A549 (cell line): Measurements from ENCODE around the gene SERPINF2.

ENCODE experiments used
- CEBPB ChIP-seq, 2 experiments: fragments of >200 bp in 1 of 2; sonication (Bioruptor Twin) in 1 of 2; formaldehyde crosslinking in 1 of 2; IDR thresholded peaks; 2 replicates each; pipeline ENCODE4 v1.6.1; 2012 to 2016
- EHF ChIP-seq: fragments of 250-450 bp; sonication (Bioruptor Pico); IDR thresholded peaks from 2 replicates; pipeline ENCODE4 v1.5.0; 2020; ENCODE audit warnings: mild to moderate bottlenecking
- EP300 ChIP-seq, 2 experiments: fragments of >200 bp; sonication (Bioruptor Twin); formaldehyde crosslinking; IDR thresholded peaks; 2 replicates in 1 of 2; 3 replicates in 1 of 2; pipeline ENCODE4 v1.6.1; 2016 to 2017
- ESRRA ChIP-seq: fragments of 150-350 bp; IDR thresholded peaks from 2 replicates; pipeline ENCODE4 v1.6.1; 2014; ENCODE audit warnings: mild to moderate bottlenecking, low read length, borderline replicate concordance
- JUN ChIP-seq, 2 experiments: fragments of >200 bp; sonication (Bioruptor Twin); formaldehyde crosslinking; IDR thresholded peaks; 2 replicates in 1 of 2; 3 replicates in 1 of 2; pipeline ENCODE4 v1.6.1; 2016 to 2017
- NFE2L2 ChIP-seq: fragments of 150-350 bp; conservative IDR thresholded peaks from 2 replicates; pipeline ENCODE4 v1.6.1; 2014; ENCODE audit warnings: low read length
- PBX3 ChIP-seq: IDR thresholded peaks from 2 replicates; pipeline ENCODE4 v1.6.1; 2012
- POLR2A ChIP-seq: IDR thresholded peaks from 2 replicates; pipeline ENCODE4 v1.6.1; 2012; ENCODE audit warnings: mild to moderate bottlenecking, low read length
- RARB ChIP-seq: fragments of 250-450 bp; sonication (Bioruptor Pico); IDR thresholded peaks from 2 replicates; pipeline ENCODE4 v1.8.0; 2021; ENCODE audit warnings: mild to moderate bottlenecking, moderate library complexity
- TF ChIP-seq, protein P1 (sequence below): fragments of 200-600 bp; sonication (generic); IDR thresholded peaks from 2 replicates; pipeline ENCODE4 v1.6.1; 2016; ENCODE audit warnings: antibody characterized with exemption, mild to moderate bottlenecking, moderate library complexity
- TF ChIP-seq, protein P2 (sequence below): fragments of >200 bp; sonication (Bioruptor Twin); formaldehyde crosslinking; IDR thresholded peaks from 3 replicates; pipeline ENCODE4 v1.5.1; 2016
- TF ChIP-seq, protein P3 (sequence below): fragments of 450-650 bp; IDR thresholded peaks from 2 replicates; pipeline ENCODE4 v1.6.1; 2014; ENCODE audit warnings: antibody characterized with exemption
- TF ChIP-seq, protein P4 (sequence below): IDR thresholded peaks from 2 replicates; pipeline ENCODE4 v1.6.1; 2012; ENCODE audit warnings: low read depth, borderline replicate concordance

GRCh38 chr17:1792495-1793446 lies 50.1 kb downstream of the SERPINF2 start:
- TF ChIP-seq CEBPB (IDR thresholded peaks at IDR 0.05) (no peak), ESRRA (no peak), POLR2A (no peak), JUN (IDR thresholded peaks at IDR 0.05) (no peak), PBX3 (no peak), EP300 (IDR thresholded peaks at IDR 0.05) (no peak), EHF (CRISPR knock-in tag) (no peak), NFE2L2 (no peak), RARB (no peak)
- TF ChIP-seq, protein P1, sequence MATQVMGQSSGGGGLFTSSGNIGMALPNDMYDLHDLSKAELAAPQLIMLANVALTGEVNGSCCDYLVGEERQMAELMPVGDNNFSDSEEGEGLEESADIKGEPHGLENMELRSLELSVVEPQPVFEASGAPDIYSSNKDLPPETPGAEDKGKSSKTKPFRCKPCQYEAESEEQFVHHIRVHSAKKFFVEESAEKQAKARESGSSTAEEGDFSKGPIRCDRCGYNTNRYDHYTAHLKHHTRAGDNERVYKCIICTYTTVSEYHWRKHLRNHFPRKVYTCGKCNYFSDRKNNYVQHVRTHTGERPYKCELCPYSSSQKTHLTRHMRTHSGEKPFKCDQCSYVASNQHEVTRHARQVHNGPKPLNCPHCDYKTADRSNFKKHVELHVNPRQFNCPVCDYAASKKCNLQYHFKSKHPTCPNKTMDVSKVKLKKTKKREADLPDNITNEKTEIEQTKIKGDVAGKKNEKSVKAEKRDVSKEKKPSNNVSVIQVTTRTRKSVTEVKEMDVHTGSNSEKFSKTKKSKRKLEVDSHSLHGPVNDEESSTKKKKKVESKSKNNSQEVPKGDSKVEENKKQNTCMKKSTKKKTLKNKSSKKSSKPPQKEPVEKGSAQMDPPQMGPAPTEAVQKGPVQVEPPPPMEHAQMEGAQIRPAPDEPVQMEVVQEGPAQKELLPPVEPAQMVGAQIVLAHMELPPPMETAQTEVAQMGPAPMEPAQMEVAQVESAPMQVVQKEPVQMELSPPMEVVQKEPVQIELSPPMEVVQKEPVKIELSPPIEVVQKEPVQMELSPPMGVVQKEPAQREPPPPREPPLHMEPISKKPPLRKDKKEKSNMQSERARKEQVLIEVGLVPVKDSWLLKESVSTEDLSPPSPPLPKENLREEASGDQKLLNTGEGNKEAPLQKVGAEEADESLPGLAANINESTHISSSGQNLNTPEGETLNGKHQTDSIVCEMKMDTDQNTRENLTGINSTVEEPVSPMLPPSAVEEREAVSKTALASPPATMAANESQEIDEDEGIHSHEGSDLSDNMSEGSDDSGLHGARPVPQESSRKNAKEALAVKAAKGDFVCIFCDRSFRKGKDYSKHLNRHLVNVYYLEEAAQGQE: no peak
- TF ChIP-seq, protein P2, sequence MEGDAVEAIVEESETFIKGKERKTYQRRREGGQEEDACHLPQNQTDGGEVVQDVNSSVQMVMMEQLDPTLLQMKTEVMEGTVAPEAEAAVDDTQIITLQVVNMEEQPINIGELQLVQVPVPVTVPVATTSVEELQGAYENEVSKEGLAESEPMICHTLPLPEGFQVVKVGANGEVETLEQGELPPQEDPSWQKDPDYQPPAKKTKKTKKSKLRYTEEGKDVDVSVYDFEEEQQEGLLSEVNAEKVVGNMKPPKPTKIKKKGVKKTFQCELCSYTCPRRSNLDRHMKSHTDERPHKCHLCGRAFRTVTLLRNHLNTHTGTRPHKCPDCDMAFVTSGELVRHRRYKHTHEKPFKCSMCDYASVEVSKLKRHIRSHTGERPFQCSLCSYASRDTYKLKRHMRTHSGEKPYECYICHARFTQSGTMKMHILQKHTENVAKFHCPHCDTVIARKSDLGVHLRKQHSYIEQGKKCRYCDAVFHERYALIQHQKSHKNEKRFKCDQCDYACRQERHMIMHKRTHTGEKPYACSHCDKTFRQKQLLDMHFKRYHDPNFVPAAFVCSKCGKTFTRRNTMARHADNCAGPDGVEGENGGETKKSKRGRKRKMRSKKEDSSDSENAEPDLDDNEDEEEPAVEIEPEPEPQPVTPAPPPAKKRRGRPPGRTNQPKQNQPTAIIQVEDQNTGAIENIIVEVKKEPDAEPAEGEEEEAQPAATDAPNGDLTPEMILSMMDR: no peak
- TF ChIP-seq, protein P3, sequence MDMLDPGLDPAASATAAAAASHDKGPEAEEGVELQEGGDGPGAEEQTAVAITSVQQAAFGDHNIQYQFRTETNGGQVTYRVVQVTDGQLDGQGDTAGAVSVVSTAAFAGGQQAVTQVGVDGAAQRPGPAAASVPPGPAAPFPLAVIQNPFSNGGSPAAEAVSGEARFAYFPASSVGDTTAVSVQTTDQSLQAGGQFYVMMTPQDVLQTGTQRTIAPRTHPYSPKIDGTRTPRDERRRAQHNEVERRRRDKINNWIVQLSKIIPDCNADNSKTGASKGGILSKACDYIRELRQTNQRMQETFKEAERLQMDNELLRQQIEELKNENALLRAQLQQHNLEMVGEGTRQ: no peak
- TF ChIP-seq, protein P4, sequence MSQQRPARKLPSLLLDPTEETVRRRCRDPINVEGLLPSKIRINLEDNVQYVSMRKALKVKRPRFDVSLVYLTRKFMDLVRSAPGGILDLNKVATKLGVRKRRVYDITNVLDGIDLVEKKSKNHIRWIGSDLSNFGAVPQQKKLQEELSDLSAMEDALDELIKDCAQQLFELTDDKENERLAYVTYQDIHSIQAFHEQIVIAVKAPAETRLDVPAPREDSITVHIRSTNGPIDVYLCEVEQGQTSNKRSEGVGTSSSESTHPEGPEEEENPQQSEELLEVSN: no peak
